Urinary bladder (tissue), 4 donors: Measurements from ENCODE around the gene C2orf72. TPM values are rescaled to one million over a fixed set of nuclear protein-coding genes. Genes with fewer than 3 reads are reported as not detected.

Experiments
- DNase-seq: peaks from one replicate; pipeline ENCODE4 v3.0.0-alpha.2; 2015; ENCODE audit errors: extremely low spot score
- H3K27ac ChIP-seq: one replicate; pipeline ENCODE4 v1.5.1; 2013; ENCODE audit warnings: low read depth, mild to moderate bottlenecking, moderate library complexity
- H3K36me3 ChIP-seq: one replicate; pipeline ENCODE4 v1.6.1; 2013; ENCODE audit warnings: mild to moderate bottlenecking, moderate library complexity; ENCODE audit not compliant: insufficient read depth
- H3K4me1 ChIP-seq: one replicate; pipeline ENCODE4 v1.6.1; 2013; ENCODE audit warnings: mild to moderate bottlenecking, moderate library complexity; ENCODE audit not compliant: insufficient read depth
- H3K4me3 ChIP-seq: one replicate; pipeline ENCODE4 v1.5.1; 2013; ENCODE audit warnings: low read depth, low read length
- WGBS: extraction: QIAGEN DNeasy Blood & Tissue Kit; methylation state at CpG from one replicate; pipeline ENCODE4 v1.1.7; 2013; 5-methylcytosine and 5-hydroxymethylcytosine counted together
- polyA plus RNA-seq: library from polyadenylated mRNA; stranded (reverse); fragments of 200-250 nt; gene quantifications from one replicate; pipeline ENCODE4 v1.2.3, GENCODE V29; 2013
- total RNA-seq: library from RNA; depleted of rRNA; stranded (reverse); fragments of >200 nt; gene quantifications from one replicate; pipeline ENCODE4 v1.2.3, GENCODE V29; 2014
- donor health status: healthy with polysubstance abuse.
- donor health status: healthy.

The C2orf72 gene
- total RNA-seq (3.7 TPM), polyA plus RNA-seq (0.91 TPM)

DNA sequence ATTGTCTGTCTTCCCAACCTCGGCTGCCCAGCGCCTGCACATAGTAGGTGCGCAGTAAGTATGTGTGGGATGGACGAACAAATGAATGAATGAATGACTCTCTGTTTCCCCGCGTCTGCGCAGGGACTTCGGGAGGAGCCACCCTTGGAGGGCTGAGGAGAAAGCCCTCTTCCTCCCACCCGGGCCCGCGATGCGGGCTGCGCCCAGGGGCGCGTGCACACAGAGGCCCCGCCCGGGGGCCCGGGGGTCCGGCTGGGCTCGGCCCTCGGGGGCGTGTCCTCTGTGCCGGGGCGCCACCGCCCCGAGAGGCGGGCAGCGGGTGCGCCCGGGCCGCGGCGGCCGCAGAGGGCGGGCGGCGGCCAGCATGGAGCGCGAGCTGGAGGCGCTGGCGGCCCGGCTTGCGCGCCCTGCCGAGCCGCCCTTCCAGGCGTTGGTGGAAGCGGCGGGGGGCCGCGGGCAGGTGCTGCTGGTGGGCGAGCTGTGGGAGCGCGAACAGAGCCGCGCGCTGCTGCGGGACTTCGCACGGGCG lies at the start of gene C2orf72:
TSS of gene C2orf72 (plus strand) at position 322 of the 529 bp plus-strand sequence. CDS start at position 365, 43 bp downstream.
- no peak for DNase-seq

GRCh38 chr2:230989731-230990130 lies 47.6 kb upstream of the C2orf72 start:
- 95% methylated on average over 21 of the region's 21 CpGs for WGBS
- H3K4me1 ChIP-seq, result no peaks in the 10 kb centered on the region
- H3K4me3 ChIP-seq, result no peak overlapping the region
- H3K36me3 ChIP-seq, result no peaks in the 10 kb centered on the region
- DNase-seq, result no peak
- no peak overlapping the region for H3K27ac ChIP-seq

More for the DNA sequence above, at the start of gene C2orf72:
- no peak within 1 kb of the TSS for H3K27ac ChIP-seq
- 1% methylated on average over 61 of the region's 61 CpGs for WGBS
- peaks cover 2% of the 10 kb centered on the region for H3K4me1 ChIP-seq
- H3K4me3 ChIP-seq, result peak within 1 kb of the TSS; percentile 65
- H3K36me3 ChIP-seq, result no peaks in the 10 kb centered on the region

- WGBS, result 59% methylated on average over 70 of the region's 70 CpGs
- H3K27ac ChIP-seq, result no peak overlapping the region
- no peak overlapping the region for H3K4me3 ChIP-seq
- no peak for DNase-seq
- no peaks in the 10 kb centered on the region for H3K4me1 ChIP-seq
- H3K36me3 ChIP-seq, result no peaks in the 10 kb centered on the region
Measured at GRCh38 chr2:230990131-230990898, 47.0 kb upstream of the C2orf72 start.

DNA sequence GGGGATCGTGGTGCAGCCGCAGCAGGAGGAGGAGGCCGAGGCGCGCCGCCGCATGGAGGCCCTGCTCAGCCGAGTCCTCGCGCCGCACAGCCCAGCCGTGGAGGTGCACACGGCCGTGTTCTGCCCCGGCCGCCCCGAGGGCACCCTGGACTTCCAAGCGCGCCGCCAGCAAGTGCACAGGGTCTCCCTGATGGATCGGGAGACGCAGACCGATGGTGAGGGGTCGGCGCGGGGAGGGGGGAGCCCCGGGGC lies 46.5 kb upstream of the C2orf72 start:
- no peak overlapping the region for H3K4me3 ChIP-seq
- H3K4me1 ChIP-seq, result no peaks in the 10 kb centered on the region
- WGBS, result 64% methylated on average over 27 of the region's 27 CpGs
- no peaks in the 10 kb centered on the region for H3K36me3 ChIP-seq
- H3K27ac ChIP-seq, result no peak overlapping the region
- DNase-seq, result no peak

DNA sequence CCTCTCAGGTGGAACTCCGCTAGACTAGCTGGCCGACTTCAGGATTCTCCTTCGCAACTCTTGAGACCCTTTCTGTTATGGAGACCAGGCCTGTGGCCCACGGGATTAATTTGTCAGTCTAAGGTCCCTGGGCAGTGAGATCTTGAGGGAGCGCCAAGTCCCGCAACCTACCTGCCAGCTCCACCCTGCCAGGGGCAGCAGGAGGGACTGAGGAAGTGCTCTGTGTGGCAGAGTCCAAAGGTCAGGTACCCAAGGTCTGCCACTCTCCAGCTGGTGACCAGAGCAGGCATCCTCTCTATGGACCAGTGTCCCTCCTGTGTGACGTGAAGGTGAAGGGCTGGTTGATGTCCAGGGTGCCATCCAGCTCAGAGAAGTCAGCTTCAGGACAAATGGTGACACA lies 45.7 kb upstream of the C2orf72 start:
- Histone ChIP-seq H3K4me1 (no peaks in the 10 kb centered on the region), H3K27ac (no peak overlapping the region), H3K36me3 (no peaks in the 10 kb centered on the region), H3K4me3 (no peak overlapping the region)
- 93% methylated on average over 7 of the region's 7 CpGs for WGBS
- no peak for DNase-seq

GRCh38 chr2:230995821-230996220 lies 41.5 kb upstream of the C2orf72 start, which contains the start of gene SPATA3:
Gene SPATA3 (plus strand): TSS chr2:230996121. CDS start chr2:230996234, 113 bp downstream.
- Histone ChIP-seq H3K4me3 (no peak within 1 kb of the TSS), H3K27ac (no peak within 1 kb of the TSS), H3K4me1 (no peaks in the 10 kb centered on the region), H3K36me3 (no peaks in the 10 kb centered on the region)
- WGBS, result 83% methylated on average over 9 of the region's 9 CpGs
- no peak for DNase-seq

DNA sequence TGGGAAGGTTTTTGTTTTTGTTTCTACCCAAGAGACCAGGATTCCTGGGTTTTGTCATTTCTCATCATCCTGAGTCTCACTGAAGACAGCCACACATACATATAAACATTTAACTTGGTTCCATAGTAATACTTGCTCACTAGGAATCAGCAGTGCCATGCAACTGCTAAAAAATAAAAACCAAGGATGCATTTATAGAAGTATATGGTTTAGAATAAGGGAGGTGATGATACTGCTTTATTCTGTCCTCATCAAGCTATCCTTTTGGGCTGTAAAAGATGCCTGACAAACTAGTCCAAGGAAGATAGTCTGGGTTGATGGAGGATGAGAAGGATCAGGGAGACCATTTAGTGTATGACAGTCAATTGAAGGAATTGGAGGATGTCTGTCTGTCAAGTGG lies 40.7 kb upstream of the C2orf72 start:
- Histone ChIP-seq H3K36me3 (no peaks in the 10 kb centered on the region), H3K4me3 (no peak overlapping the region), H3K4me1 (no peaks in the 10 kb centered on the region), H3K27ac (no peak overlapping the region)
- DNase-seq, result no peak

- Histone ChIP-seq H3K4me3 (no peak overlapping the region), H3K36me3 (no peaks in the 10 kb centered on the region), H3K27ac (no peak overlapping the region), H3K4me1 (no peaks in the 10 kb centered on the region)
- no peak for DNase-seq
- 86% methylated on average over 2 of the region's 2 CpGs for WGBS
Measured at GRCh38 chr2:230998882-230999281, 38.4 kb upstream of the C2orf72 start.

GRCh38 chr2:230999477-230999876 lies 37.8 kb upstream of the C2orf72 start:
- Histone ChIP-seq H3K4me3 (no peak overlapping the region), H3K27ac (no peak overlapping the region), H3K36me3 (no peaks in the 10 kb centered on the region), H3K4me1 (no peaks in the 10 kb centered on the region)
- WGBS, result 59% methylated on average over 4 of the region's 4 CpGs
- DNase-seq, result no peak

DNA sequence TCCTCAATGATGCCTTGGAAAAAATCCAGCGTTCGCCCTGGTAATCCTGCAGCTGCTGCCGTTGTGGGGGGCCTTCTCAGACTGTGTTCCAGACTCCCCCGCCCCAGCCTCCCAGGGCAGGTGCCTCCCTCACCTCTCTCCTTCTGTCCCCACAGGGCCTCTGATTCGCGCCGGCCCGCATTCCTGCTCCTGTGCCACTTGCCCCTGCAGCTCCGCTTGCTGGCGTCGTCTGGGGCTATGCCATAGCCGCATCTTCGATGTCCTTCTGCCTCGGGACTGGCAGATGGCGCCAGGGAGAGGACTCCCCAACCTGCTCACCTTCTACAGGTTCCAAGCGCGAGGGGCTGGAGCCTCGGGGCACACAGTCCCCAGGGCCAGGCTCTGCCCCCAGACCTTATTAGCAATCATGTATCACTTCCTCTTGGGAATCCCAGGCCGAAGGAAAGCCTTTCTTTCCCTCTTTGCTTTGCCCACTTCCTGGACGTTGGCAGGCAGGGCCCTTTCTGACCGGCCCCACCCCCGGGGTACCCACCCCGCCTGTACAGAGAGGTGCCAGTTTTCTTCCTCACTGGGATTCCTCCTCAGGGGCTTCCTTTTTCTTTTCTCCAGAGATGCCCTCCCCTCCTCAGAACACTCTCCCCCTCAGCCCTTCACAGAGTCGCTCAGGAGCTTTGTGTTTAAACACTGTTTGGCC lies 37.0 kb upstream of the C2orf72 start:
- DNase-seq, result no peak
- Histone ChIP-seq H3K36me3 (no peaks in the 10 kb centered on the region), H3K27ac (no peak overlapping the region), H3K4me1 (no peaks in the 10 kb centered on the region), H3K4me3 (no peak overlapping the region)
- WGBS, result 58% methylated on average over 24 of the region's 24 CpGs

- Histone ChIP-seq H3K27ac (no peak overlapping the region), H3K4me1 (no peaks in the 10 kb centered on the region), H3K36me3 (no peaks in the 10 kb centered on the region), H3K4me3 (no peak overlapping the region)
- no peak for DNase-seq
- 83% methylated on average over 7 of the region's 7 CpGs for WGBS
Measured at GRCh38 chr2:231001036-231001435, 36.3 kb upstream of the C2orf72 start.

DNA sequence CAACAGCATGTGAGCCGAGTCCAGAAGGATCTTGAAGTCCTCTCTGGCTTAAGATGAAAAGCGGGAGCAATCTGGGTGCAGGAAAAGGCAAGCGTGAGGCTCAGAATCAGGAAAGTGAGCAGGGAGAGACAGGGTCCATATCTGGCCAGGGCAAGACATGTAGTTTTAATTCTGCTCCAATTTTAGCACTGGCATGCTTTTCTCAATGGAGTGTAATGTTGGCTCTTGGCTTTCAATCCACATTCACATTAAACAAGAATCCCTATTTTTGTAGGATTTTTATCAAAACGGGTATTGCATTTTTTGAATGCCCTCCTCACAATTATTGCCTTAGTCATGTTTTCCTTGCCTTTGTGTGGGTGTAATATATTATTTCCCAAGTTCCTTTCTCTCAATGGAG lies 35.4 kb upstream of the C2orf72 start:
- Histone ChIP-seq H3K4me1 (no peaks in the 10 kb centered on the region), H3K27ac (no peak overlapping the region), H3K36me3 (no peaks in the 10 kb centered on the region), H3K4me3 (no peak overlapping the region)
- WGBS, result 72% methylated on average over 4 of the region's 4 CpGs
- no peak for DNase-seq

DNA sequence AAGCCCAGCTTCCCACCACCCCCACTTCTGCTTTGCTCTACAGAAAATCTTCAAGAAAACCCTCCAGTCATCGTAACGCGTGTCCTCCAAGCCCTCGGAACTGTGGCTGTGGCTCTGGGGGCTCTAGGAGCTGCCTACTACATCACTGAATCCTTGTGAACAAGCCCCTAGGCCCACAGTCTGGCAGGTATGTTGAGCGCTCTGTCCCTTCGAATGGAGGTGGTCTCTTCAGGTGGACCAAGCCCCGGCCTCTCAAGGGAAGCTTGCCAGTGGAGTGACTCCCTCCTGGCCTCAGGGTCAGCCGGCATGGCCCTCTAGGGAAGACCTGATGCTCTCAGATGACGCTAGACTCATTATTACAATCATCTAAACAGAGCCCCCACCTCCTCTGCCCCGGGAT lies 34.7 kb upstream of the C2orf72 start:
- no peaks in the 10 kb centered on the region for H3K4me1 ChIP-seq
- no peaks in the 10 kb centered on the region for H3K36me3 ChIP-seq
- DNase-seq, result no peak
- H3K27ac ChIP-seq, result no peak overlapping the region
- H3K4me3 ChIP-seq, result no peak overlapping the region
- 91% methylated on average over 10 of the region's 10 CpGs for WGBS

DNA sequence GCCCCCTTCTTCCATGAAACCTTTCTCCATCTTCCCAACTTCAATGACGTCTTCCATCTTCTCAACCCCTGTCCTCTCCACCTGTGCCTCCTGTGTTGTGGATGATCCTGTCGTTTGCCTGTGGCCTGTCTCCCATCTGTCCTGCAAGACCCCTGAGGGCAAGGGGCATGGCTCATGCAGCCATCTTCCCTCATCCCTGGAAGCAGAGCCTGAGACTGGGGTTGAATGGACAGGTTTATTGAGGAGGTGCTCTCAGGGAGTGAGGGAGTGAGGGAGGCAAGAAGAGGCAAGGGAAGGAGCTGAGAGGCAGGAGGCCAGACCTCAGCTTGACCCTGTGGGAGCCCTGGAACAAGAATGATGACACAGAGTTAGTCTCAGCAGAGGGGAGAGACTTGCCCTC lies 34.1 kb upstream of the C2orf72 start:
- no peaks in the 10 kb centered on the region for H3K4me1 ChIP-seq
- no peak overlapping the region for H3K27ac ChIP-seq
- DNase-seq, result no peak
- 83% methylated on average over 2 of the region's 2 CpGs for WGBS
- H3K4me3 ChIP-seq, result no peak overlapping the region
- H3K36me3 ChIP-seq, result no peaks in the 10 kb centered on the region
